Fibroblast of lung (primary cell): ENCODE data around the gene ARHGAP6.

Experiments
- CTCF ChIP-seq, 2 donors: IDR thresholded peaks in 1 of 2; conservative IDR thresholded peaks in 1 of 2; 1 replicate in 1 of 2; 2 replicates in 1 of 2; pipeline ENCODE4 v1.5.1; 2011 to 2012; ENCODE audit warnings: low read length in 2 of 2, control low read depth in 1 of 2, inconsistent platforms in 1 of 2, low read depth in 1 of 2, mild to moderate bottlenecking in 1 of 2
- EZH2 ChIP-seq: IDR thresholded peaks from 2 replicates; pipeline ENCODE4 v1.5.1; 2012; ENCODE audit warnings: low read length, control low read depth, mild to moderate bottlenecking; ENCODE audit errors: missing control alignments

- TF ChIP-seq CTCF (conservative IDR thresholded peaks at IDR 0.05 in 1 of 2, IDR thresholded peaks at IDR 0.05 in 1 of 2; ENCODE audit: low read depth in 1 of 2, low read length in 2 of 2) = no peak
- TF ChIP-seq EZH2 = no peak
Observed at GRCh38 chrX:11458170-11458569, 207.6 kb downstream of the ARHGAP6 start.
